GM18951 (cell line): ENCODE results near the gene ZG16.
"Not testable (repeated sequence)": the region's sequence is repeated elsewhere in the genome, so short reads cannot be mapped to it uniquely, and the experiment has no call there.

Experiments
- POLR2A ChIP-seq: IDR thresholded peaks from 4 replicates; pipeline ENCODE4 v1.6.1; 2011; ENCODE audit warnings: mild to moderate bottlenecking; ENCODE audit not compliant: insufficient read length, insufficient read depth; ENCODE audit errors: extremely low read depth
- in situ Hi-C: fragments of 300-500 bp; cut with MboI; formaldehyde crosslinking; loops from one replicate; pipeline ENCODE4 v1.12.0; 2022; ENCODE audit warnings: low sequenced_read_pairs, mixed read lengths, inconsistent platforms; ENCODE audit not compliant: unreplicated experiment

Gene ZG16, protein sequence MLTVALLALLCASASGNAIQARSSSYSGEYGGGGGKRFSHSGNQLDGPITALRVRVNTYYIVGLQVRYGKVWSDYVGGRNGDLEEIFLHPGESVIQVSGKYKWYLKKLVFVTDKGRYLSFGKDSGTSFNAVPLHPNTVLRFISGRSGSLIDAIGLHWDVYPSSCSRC

DNA sequence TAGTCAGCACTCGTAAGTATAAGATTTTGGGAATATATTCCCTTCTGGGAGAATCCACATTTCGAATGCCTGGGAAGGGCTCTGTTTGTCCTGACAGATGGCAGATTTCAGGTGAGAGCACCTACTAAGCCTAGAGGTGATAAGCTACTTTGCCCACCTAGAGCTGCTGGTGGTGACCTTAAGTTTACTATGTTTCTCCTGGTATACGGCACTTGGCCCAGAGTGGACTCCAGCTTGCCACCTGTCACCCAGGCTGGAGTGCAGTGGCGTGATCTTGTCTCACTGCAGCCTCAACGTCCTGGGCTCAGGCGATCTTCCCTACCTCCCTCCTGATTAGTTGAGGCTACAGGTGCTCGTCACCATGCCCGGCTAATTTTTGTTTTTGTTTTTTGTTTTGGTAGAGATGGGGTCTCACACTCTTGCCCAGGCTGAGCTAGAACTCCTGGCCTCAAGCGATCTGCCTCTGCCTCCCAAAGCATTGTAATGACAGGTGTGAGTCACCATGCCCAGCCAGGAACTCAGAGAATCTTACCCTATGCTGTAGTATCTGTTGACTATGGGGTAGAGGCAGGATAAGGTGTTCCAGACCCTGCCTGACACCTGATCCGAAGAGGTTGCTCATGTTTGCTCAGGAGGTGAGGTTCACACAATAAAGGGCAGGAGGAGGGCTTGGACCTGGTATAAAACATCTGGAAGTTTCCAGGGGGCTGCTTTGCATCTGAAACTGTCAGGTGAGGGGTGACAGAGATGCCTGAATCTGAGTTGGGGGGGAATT is at the start of gene ZG16:
Gene ZG16 (plus strand): TSS at position 681 of the 775 bp plus-strand sequence. CDS start 1,011 bp downstream, outside the sequence.
- in situ Hi-C loops, result no loop called here
- no peak for TF ChIP-seq POLR2A

- in situ Hi-C loops, result loop anchor here (10.0 kb wide), 1 partner anchor 56 kb away; no protein-coding TSS in a partner anchor
- no peak for TF ChIP-seq POLR2A
Measured at GRCh38 chr16:29729116-29729521, 48.9 kb upstream of the ZG16 start.

- in situ Hi-C loops, result no loop called here
- TF ChIP-seq POLR2A, result no peak
Measured at GRCh38 chr16:29730649-29731048, 47.4 kb upstream of the ZG16 start.

DNA sequence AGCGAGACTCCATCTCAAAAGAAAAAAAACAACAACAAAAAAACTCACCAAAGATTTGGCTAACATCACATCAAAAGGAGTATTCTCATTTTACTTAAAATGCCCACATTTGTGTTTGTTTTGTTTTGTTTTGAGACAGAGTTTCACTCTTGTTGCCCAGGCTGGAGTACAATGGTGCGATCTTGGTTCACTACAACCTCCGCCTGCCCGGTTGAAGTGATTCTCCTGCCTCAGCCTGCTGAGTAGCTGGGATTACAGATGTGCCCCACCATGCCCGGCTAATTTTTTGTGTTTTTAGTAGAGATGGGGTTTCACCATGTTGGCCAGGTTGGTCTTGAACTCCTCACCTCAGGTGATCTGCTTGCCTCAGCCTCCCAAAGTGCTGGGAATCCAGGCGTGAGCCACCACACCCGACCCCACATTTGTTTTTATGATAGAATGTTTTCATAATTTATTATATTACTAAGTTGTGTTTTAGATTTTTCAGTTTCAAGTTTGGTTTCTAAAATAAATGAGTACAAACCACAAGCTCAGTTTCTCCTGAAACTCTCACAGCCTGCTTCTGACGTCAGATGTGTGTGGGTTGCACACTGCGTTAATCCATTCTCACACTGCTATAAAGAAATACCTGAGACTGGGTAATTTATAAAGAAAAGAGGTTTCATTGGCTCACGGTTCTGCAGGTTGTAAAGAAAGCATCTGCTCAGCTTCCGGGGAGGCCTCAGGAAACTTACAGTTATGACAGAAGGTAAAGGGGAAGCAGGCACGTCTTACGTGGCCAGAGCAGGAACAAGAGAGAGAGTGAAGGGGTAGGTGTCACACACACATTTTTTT is 46.1 kb upstream of the ZG16 start:
- in situ Hi-C loops, result not testable (repeated sequence)

DNA sequence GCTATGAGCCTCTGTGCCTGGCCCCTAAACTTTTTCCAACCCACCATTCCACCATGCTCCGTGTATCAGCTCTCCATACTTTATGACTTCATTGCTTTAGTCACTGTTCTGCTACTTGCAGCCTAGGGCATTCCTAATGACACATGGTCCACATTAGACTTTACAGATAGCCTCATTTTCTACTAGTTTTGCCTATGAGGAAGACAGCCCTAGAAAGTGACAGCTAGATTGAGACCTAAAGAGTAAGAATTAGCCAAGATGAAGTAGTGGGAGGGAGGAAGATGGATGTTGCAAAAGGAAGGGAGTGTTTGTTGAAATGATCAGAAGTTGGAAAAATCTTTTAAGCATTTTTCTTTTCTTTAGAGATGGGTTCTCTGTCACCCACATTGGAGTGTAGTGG is 43.3 kb upstream of the ZG16 start:
- no peak for TF ChIP-seq POLR2A
- in situ Hi-C loops, result no loop called here

DNA sequence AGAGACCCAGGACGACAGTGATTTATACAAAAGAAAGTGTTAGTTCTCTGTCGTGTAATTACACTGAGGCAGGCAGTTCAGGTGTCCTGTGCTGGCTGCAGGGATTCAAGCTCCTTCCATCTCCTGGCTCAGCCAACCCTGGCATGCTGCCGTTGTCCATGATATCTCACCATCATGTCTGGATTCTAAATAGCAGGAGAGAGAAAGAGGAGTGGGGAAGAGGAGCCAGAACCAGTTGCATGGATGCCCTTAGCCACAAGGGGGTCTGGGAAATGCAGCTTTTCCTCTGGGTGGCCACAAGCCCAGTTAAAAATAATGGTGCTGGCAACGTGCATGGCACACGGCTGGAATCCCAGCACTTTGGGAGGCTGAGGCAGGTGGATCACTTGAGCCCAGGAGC is 41.9 kb upstream of the ZG16 start:
- in situ Hi-C loops, result no loop called here
- no peak for TF ChIP-seq POLR2A

DNA sequence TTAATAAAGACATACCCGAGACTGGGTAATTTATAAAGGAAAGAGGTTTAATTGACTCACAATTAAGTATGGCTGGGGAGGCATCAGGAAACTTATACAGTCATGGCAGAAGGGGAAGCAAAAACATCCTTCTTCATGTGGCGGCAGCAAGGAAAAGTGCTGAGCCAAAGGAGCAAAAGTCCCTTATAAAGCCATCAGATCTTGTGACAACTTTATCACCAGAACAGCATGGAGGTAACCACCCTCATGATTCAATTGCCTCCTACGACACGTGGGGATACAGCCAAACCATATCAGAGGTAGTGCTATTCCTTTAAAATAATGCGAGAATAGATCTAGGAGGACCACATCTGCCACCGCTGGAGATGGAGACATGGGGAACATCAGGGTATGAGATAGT is 41.3 kb upstream of the ZG16 start:
- TF ChIP-seq POLR2A, result no peak
- in situ Hi-C loops, result no loop called here

DNA sequence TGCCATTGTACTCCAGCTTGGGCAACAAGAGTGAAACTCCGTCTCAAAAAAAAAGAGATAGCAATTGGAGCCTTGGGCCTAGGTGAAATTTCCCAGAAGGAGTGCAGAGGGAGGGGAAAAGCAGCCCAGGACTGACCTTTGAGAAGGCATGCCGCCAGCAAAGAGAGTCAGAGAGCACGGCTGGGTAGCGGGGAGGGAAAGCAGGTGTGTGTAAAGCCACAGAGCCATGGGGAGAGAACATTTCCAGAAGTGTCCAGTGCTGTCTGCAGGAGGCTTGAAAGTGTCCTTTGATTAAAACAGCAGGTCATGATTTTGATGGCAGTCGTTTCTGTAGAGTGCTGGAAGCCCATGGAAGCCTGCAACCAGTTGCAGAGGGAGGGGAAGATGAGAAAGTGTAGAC is 40.3 kb upstream of the ZG16 start:
- no peak for TF ChIP-seq POLR2A

DNA sequence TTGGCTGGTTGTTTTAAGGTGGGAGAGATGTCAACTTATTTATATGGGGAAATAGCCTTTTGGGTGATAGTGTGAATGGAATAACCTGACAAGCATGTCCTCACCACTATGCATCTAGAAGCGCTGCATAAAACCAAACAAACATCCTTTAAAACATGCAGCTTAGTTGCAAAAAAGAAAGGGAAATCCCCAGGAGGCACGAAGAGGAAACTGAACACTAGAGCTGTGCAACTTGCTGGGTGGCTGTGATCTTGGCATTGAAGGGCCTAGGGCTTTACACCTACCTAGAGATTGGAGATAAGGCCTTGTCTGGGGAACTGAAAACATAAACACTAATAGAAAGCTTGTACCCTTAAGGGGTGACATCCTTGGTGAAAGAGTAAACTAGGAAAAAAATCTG is 39.5 kb upstream of the ZG16 start:
- TF ChIP-seq POLR2A, result no peak
- in situ Hi-C loops, result no loop called here

More for the DNA sequence above, 40.3 kb upstream of the ZG16 start:
- in situ Hi-C loops, result no loop called here

DNA sequence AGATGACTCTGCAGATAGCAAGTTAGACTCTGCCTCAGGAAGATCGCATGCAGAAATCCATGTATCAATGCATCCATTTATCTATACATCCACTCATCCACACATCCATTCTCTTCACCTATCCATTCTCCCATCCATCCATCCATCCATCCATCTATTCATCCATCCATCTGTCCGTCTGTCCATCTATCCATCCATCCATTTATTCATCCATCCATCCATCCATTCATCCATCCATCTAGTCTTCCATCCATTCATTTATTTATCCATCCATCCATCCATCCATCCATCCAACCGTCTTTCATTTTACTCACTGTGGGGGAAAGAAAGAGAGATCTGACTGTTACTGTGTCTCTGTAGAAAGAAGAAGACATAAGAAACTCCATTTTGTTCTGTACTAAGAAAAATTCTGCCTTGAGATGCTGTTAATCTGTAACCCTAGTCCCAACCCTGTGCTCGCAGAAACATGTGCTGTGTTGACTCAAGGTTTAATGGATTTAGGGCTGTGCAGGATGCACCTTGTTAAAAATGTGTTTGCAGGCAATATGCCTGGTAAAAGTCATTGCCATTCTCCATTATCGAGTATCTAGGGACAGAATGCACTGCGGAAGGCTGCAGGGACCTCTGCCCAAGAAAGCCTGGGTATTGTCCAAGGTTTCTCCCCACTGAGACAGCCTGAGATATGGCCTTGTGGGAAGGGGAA is 38.0 kb upstream of the ZG16 start:
- in situ Hi-C loops, result not testable (repeated sequence)

GRCh38 chr16:29740630-29741015 is 37.4 kb upstream of the ZG16 start:
- in situ Hi-C loops, result not testable (repeated sequence)

GRCh38 chr16:29742683-29743275 is 35.3 kb upstream of the ZG16 start:
- no peak for TF ChIP-seq POLR2A

DNA sequence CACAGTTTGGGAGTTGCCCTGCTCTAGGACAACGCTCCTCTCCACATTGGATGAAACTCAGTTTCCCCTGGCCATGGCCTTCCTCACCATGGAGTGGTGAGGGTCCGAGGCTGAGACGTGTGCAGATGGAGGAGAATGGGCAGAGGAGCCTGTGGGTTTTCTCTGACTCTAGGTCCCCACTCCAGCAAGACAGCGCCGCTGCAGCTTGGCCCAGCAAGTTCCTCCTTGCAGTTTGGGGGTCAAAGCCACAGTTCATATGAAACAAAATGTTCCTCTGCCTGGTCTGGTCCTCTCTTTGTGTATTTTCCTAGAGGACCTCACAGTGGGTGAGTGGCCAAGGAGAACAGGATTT is 34.6 kb upstream of the ZG16 start:
- in situ Hi-C loops, result no loop called here
- TF ChIP-seq POLR2A, result no peak

More at GRCh38 chr16:29742683-29743275, 35.3 kb upstream of the ZG16 start:
- in situ Hi-C loops, result no loop called here
